ENCODE results near the gene DSP. TPM values are rescaled to one million over a fixed set of nuclear protein-coding genes. Genes with fewer than 3 reads are reported as not detected.

DSP gene
- total and polyA plus RNA-seq, 2 of the 13 experiments (the other 11 are each of a cell fraction or from before 2014, with no cell fraction given): 89.8 to 117 TPM

DNA sequence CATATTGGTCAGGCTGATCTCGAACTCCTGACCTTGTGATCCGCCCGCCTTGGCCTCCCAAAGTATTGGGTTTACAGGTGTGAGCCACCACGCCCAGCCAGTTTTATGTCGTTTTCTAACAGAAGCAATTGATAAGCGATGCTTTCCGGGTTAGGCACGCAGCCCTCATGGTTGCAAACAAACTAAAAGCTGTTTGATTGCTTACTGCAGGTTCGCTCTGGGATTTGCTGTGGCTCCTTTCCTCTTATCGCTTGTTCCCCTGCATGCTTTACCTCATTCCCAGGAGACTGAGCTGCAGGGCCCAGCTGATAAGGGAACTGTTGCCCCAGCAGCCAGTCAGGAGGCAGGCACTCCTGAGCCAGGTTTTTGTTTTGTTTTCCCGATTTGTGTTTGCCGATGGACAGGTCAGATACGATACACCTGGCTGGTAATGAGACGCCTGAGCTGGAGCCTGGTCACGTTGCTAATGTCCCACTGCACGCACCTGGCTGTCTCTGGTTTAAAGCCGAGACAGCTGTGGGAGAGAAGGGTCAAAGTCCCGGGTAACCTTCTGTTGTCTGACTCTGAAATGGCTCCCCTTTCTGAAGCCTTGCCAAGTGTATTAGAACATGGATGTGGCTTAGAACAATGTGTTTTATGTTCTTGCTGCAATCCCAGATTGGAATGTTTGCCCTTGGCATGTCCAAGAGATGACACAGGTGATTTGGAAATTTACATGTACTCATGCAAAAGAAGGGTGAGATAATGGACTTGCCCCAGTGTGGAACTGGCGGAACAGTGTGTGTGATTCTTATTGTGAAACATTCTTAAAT lies 19.9 kb downstream of the DSP start (continued):
- TF ChIP-seq ZNF615 (CRISPR knock-in tag; IDR thresholded peaks at IDR 0.05; ENCODE audit: borderline replicate concordance) (no peak), ZFX (CRISPR knock-in tag; IDR thresholded peaks at IDR 0.05; ENCODE audit: low read depth) (peak; percentile 78), SRSF9 (IDR thresholded peaks at IDR 0.05; ENCODE audit: borderline replicate concordance, insufficient read depth, low read depth, low read length, poor library complexity, severe bottlenecking) (no peak), MZF1 (CRISPR knock-in tag; IDR thresholded peaks at IDR 0.05; ENCODE audit: borderline replicate concordance) (0 out of 2 replicates have a peak, but pooled peaks have one; percentile 19), ZNF605 (CRISPR knock-in tag; IDR thresholded peaks at IDR 0.05) (peak; percentile 97), FLYWCH1 (CRISPR knock-in tag; IDR thresholded peaks at IDR 0.05) (no peak), ZNF263 (CRISPR knock-in tag; IDR thresholded peaks at IDR 0.05) (no peak; the same call in 1 of the 2 replicates), PHF20 (CRISPR knock-in tag; IDR thresholded peaks at IDR 0.05) (no peak; the same call in 1 of the 2 replicates), KLF12 (CRISPR knock-in tag; IDR thresholded peaks at IDR 0.05; ENCODE audit: borderline replicate concordance) (peak; percentile 73; the same call in 1 of the 2 replicates), POLR2A (IDR thresholded peaks at IDR 0.05; ENCODE audit: insufficient read depth in 1 of 2, low read depth in 2 of 2, low read length in 2 of 2) (peak; percentile 31 to 60; a peak in 2 of 4 replicates), KLF16 (CRISPR knock-in tag; IDR thresholded peaks at IDR 0.05) (peak in 1 of 2 experiments; percentile 97; a peak in 3 of 4 replicates), ZNF33B (CRISPR knock-in tag; IDR thresholded peaks at IDR 0.05) (no peak), SRF (IDR thresholded peaks at IDR 0.05; ENCODE audit: low read depth, low read length) (no peak), FOSL2 (CRISPR knock-in tag; IDR thresholded peaks at IDR 0.05) (peak; percentile 92), ZSCAN21 (CRISPR knock-in tag; IDR thresholded peaks at IDR 0.05; ENCODE audit: borderline replicate concordance) (no peak; the same call in 1 of the 2 replicates)
- TF ChIP-seq, protein P1, sequence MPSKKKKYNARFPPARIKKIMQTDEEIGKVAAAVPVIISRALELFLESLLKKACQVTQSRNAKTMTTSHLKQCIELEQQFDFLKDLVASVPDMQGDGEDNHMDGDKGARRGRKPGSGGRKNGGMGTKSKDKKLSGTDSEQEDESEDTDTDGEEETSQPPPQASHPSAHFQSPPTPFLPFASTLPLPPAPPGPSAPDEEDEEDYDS (CRISPR knock-in tag; IDR thresholded peaks at IDR 0.05): peak; percentile 52; the same call in 1 of the 2 replicates
- TF ChIP-seq, protein P2, sequence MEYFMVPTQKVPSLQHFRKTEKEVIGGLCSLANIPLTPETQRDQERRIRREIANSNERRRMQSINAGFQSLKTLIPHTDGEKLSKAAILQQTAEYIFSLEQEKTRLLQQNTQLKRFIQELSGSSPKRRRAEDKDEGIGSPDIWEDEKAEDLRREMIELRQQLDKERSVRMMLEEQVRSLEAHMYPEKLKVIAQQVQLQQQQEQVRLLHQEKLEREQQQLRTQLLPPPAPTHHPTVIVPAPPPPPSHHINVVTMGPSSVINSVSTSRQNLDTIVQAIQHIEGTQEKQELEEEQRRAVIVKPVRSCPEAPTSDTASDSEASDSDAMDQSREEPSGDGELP (IDR thresholded peaks at IDR 0.05; ENCODE audit: borderline replicate concordance, low read depth): peak; percentile 99
- TF ChIP-seq, protein P3, sequence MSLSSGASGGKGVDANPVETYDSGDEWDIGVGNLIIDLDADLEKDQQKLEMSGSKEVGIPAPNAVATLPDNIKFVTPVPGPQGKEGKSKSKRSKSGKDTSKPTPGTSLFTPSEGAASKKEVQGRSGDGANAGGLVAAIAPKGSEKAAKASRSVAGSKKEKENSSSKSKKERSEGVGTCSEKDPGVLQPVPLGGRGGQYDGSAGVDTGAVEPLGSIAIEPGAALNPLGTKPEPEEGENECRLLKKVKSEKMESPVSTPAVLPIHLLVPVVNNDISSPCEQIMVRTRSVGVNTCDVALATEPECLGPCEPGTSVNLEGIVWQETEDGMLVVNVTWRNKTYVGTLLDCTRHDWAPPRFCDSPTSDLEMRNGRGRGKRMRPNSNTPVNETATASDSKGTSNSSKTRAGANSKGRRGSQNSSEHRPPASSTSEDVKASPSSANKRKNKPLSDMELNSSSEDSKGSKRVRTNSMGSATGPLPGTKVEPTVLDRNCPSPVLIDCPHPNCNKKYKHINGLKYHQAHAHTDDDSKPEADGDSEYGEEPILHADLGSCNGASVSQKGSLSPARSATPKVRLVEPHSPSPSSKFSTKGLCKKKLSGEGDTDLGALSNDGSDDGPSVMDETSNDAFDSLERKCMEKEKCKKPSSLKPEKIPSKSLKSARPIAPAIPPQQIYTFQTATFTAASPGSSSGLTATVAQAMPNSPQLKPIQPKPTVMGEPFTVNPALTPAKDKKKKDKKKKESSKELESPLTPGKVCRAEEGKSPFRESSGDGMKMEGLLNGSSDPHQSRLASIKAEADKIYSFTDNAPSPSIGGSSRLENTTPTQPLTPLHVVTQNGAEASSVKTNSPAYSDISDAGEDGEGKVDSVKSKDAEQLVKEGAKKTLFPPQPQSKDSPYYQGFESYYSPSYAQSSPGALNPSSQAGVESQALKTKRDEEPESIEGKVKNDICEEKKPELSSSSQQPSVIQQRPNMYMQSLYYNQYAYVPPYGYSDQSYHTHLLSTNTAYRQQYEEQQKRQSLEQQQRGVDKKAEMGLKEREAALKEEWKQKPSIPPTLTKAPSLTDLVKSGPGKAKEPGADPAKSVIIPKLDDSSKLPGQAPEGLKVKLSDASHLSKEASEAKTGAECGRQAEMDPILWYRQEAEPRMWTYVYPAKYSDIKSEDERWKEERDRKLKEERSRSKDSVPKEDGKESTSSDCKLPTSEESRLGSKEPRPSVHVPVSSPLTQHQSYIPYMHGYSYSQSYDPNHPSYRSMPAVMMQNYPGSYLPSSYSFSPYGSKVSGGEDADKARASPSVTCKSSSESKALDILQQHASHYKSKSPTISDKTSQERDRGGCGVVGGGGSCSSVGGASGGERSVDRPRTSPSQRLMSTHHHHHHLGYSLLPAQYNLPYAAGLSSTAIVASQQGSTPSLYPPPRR (CRISPR knock-in tag; IDR thresholded peaks at IDR 0.05; ENCODE audit: borderline replicate concordance): peak; percentile 96
- TF ChIP-seq, protein P4, sequence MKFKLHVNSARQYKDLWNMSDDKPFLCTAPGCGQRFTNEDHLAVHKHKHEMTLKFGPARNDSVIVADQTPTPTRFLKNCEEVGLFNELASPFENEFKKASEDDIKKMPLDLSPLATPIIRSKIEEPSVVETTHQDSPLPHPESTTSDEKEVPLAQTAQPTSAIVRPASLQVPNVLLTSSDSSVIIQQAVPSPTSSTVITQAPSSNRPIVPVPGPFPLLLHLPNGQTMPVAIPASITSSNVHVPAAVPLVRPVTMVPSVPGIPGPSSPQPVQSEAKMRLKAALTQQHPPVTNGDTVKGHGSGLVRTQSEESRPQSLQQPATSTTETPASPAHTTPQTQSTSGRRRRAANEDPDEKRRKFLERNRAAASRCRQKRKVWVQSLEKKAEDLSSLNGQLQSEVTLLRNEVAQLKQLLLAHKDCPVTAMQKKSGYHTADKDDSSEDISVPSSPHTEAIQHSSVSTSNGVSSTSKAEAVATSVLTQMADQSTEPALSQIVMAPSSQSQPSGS (CRISPR knock-in tag; IDR thresholded peaks at IDR 0.05): peak; percentile 90
- TF ChIP-seq, protein P5, sequence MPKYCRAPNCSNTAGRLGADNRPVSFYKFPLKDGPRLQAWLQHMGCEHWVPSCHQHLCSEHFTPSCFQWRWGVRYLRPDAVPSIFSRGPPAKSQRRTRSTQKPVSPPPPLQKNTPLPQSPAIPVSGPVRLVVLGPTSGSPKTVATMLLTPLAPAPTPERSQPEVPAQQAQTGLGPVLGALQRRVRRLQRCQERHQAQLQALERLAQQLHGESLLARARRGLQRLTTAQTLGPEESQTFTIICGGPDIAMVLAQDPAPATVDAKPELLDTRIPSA (CRISPR knock-in tag; IDR thresholded peaks at IDR 0.05; ENCODE audit: borderline replicate concordance): no peak
